Measurements from ENCODE around the gene ANKRD55.
"Not testable (repeated sequence)": the region's sequence is repeated elsewhere in the genome, so short reads cannot be mapped to it uniquely, and the experiment has no call there.

DNA sequence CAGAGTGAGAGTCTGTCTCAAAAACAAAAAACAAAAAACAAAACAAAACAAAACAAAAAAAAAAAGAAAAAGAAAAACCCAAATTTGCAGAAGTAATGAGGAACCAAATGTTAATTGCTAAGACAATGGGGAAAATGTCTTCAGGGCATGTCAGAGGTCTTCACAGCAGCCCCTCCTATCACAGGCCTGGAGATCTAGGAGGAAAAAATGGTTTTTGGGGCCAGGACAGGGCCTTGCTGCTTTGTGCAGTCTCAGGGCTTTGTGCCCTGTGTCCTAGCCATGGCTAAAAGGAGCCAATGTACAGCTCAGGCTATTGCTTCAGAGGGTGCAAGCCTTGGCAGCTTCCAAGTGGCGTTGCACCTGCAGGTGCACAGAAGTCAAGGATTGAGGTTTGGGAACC lies 9.1 kb upstream of the ANKRD55 start:
- not testable (repeated sequence) for TF ChIP-seq NFRKB (IDR thresholded peaks at IDR 0.05); PKNOX1 (IDR thresholded peaks at IDR 0.05); ELF4 (IDR thresholded peaks at IDR 0.05); FOXK2 (IDR thresholded peaks at IDR 0.05); SP1 (IDR thresholded peaks at IDR 0.05); LEF1 (IDR thresholded peaks at IDR 0.05; ENCODE audit: borderline replicate concordance); HDGF (IDR thresholded peaks at IDR 0.05; ENCODE audit: borderline replicate concordance); ARNT (IDR thresholded peaks at IDR 0.05); BHLHE40 (IDR thresholded peaks at IDR 0.05; ENCODE audit: borderline replicate concordance); FOXM1 (IDR thresholded peaks at IDR 0.05; ENCODE audit: borderline replicate concordance)

Data from HEK293T (cell line).